PC-3 (cell line): ENCODE measurements around the gene FSTL1.

Source experiments
- EZH2 ChIP-seq: fragments of 300-600 bp; sonication (generic); IDR thresholded peaks from one replicate; pipeline ENCODE4 v1.6.1; 2017; ENCODE audit warnings: antibody characterized with exemption, mild to moderate bottlenecking, low read length; ENCODE audit not compliant: unreplicated experiment
- TF ChIP-seq, protein P1 (sequence below): fragments of 300-600 bp; sonication (generic); conservative IDR thresholded peaks from 2 replicates; pipeline ENCODE4 v1.5.1; 2017; ENCODE audit warnings: antibody characterized with exemption, low read depth, mild to moderate bottlenecking, low read length

DNA sequence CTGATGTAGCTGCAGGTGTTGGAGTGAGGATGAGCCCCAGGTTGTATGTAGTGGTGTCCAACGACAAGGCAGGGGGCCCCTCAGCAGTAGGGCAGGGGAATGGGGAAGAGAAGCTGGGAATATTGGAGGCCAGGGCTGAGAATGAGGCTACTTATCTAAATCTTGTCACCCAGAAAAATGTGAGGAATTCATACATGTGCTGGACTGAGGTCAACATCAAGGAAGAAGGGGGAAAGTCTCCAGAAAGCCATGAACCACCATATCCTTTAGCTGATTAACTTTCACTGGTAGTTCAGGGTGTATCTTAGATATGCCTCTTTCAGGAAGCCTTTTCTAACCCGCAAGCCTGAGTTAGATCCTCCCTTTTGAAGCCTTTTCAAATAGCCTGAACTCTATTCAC lies 22.6 kb upstream of the FSTL1 start:
- no peak for TF ChIP-seq EZH2
- TF ChIP-seq, protein P1, sequence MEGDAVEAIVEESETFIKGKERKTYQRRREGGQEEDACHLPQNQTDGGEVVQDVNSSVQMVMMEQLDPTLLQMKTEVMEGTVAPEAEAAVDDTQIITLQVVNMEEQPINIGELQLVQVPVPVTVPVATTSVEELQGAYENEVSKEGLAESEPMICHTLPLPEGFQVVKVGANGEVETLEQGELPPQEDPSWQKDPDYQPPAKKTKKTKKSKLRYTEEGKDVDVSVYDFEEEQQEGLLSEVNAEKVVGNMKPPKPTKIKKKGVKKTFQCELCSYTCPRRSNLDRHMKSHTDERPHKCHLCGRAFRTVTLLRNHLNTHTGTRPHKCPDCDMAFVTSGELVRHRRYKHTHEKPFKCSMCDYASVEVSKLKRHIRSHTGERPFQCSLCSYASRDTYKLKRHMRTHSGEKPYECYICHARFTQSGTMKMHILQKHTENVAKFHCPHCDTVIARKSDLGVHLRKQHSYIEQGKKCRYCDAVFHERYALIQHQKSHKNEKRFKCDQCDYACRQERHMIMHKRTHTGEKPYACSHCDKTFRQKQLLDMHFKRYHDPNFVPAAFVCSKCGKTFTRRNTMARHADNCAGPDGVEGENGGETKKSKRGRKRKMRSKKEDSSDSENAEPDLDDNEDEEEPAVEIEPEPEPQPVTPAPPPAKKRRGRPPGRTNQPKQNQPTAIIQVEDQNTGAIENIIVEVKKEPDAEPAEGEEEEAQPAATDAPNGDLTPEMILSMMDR = no peak
